Measurements from ENCODE around the gene EPHA7. TPM values are rescaled to one million over a fixed set of nuclear protein-coding genes. Genes with fewer than 3 reads are reported as not detected.

EPHA7 gene
- polyA plus RNA-seq, 1 donor from 2014 or later: 17.4 TPM

- H4K20me1 ChIP-seq (ENCODE audit: insufficient read depth): no peaks in the 10 kb centered on the region
- no peaks in the 10 kb centered on the region for H3K79me2 ChIP-seq (replicated peaks; ENCODE audit: insufficient read depth, low read length)
Measured at GRCh38 chr6:93454533-93454932, 35.2 kb upstream of the EPHA7 start.

GRCh38 chr6:93453956-93454355 is 34.6 kb upstream of the EPHA7 start:
- H3K9me3 ChIP-seq (ENCODE audit: low read length): no peaks in the 10 kb centered on the region
- no peaks in the 10 kb centered on the region for H3F3A ChIP-seq (ENCODE audit: insufficient read depth, low read length, poor library complexity, severe bottlenecking)
- no peaks in the 10 kb centered on the region for H3K36me3 ChIP-seq (ENCODE audit: insufficient read depth, low read length)
- no peak overlapping the region for H2AFZ ChIP-seq (ENCODE audit: low read depth, low read length)
- H3K27ac ChIP-seq (ENCODE audit: low read length): no peak overlapping the region
- no peaks in the 10 kb centered on the region for H4K20me1 ChIP-seq (ENCODE audit: insufficient read depth)
- H3K79me2 ChIP-seq (replicated peaks; ENCODE audit: insufficient read depth, low read length): no peaks in the 10 kb centered on the region
- TF ChIP-seq EP300 (conservative IDR thresholded peaks at IDR 0.05; ENCODE audit: poor library complexity, severe bottlenecking): no peak
- no peaks in the 10 kb centered on the region for H3K9me2 ChIP-seq (ENCODE audit: insufficient read depth, low read length)
- no peak overlapping the region for H3K4me3 ChIP-seq (ENCODE audit: low read length)
- H3K4me2 ChIP-seq (ENCODE audit: low read length): no peak overlapping the region
- no peak overlapping the region for H3K9ac ChIP-seq (ENCODE audit: low read length)
- no peaks in the 10 kb centered on the region for H3K27me3 ChIP-seq (ENCODE audit: insufficient read depth, low read depth, low read length)

More at GRCh38 chr6:93454533-93454932, 35.2 kb upstream of the EPHA7 start:
- no peak overlapping the region for H3K27ac ChIP-seq (ENCODE audit: low read length)
- no peaks in the 10 kb centered on the region for H3F3A ChIP-seq (ENCODE audit: insufficient read depth, low read length, poor library complexity, severe bottlenecking)
- H3K4me2 ChIP-seq (ENCODE audit: low read length): no peak overlapping the region
- no peaks in the 10 kb centered on the region for H3K27me3 ChIP-seq (ENCODE audit: insufficient read depth, low read depth, low read length)
- H3K9me3 ChIP-seq (ENCODE audit: low read length): no peaks in the 10 kb centered on the region
- H3K9me2 ChIP-seq (ENCODE audit: insufficient read depth, low read length): no peaks in the 10 kb centered on the region
- H3K4me3 ChIP-seq (ENCODE audit: low read length): no peak overlapping the region
- H2AFZ ChIP-seq (ENCODE audit: low read depth, low read length): no peak overlapping the region
- no peak for TF ChIP-seq TAF1 (IDR thresholded peaks at IDR 0.05; ENCODE audit: low read depth)
- TF ChIP-seq EZH2 (IDR thresholded peaks at IDR 0.05; ENCODE audit: borderline replicate concordance, insufficient read depth, low read length, poor library complexity, severe bottlenecking): no peak
- no peak overlapping the region for H3K9ac ChIP-seq (ENCODE audit: low read length)
- H3K36me3 ChIP-seq (ENCODE audit: insufficient read depth, low read length): no peaks in the 10 kb centered on the region

GRCh38 chr6:93447874-93448273 is 28.5 kb upstream of the EPHA7 start:
- Histone ChIP-seq H3F3A (ENCODE audit: insufficient read depth, low read length, poor library complexity, severe bottlenecking) (no peaks in the 10 kb centered on the region), H3K27ac (ENCODE audit: low read length) (no peak overlapping the region), H3K27me3 (ENCODE audit: insufficient read depth, low read depth, low read length) (no peaks in the 10 kb centered on the region), H3K79me2 (replicated peaks; ENCODE audit: insufficient read depth, low read length) (no peaks in the 10 kb centered on the region), H3K4me2 (ENCODE audit: low read length) (no peak overlapping the region), H3K9me2 (ENCODE audit: insufficient read depth, low read length) (no peaks in the 10 kb centered on the region), H3K4me3 (ENCODE audit: low read length) (no peak overlapping the region), H4K20me1 (ENCODE audit: insufficient read depth) (no peaks in the 10 kb centered on the region), H3K9ac (ENCODE audit: low read length) (no peak overlapping the region), H3K9me3 (ENCODE audit: low read length) (no peaks in the 10 kb centered on the region), H3K36me3 (ENCODE audit: insufficient read depth, low read length) (no peaks in the 10 kb centered on the region), H2AFZ (ENCODE audit: low read depth, low read length) (no peak overlapping the region)
- no peak for TF ChIP-seq TAF1 (IDR thresholded peaks at IDR 0.05; ENCODE audit: low read depth)
- TF ChIP-seq REST (IDR thresholded peaks at IDR 0.05; ENCODE audit: borderline replicate concordance): no peak
- peak; percentile 34 for TF ChIP-seq RAD21 (conservative IDR thresholded peaks at IDR 0.05)
- no peak for TF ChIP-seq EZH2 (IDR thresholded peaks at IDR 0.05; ENCODE audit: borderline replicate concordance, insufficient read depth, low read length, poor library complexity, severe bottlenecking)
- TF ChIP-seq SMC3 (conservative IDR thresholded peaks at IDR 0.05; ENCODE audit: poor library complexity): no peak
- TF ChIP-seq MXI1 (conservative IDR thresholded peaks at IDR 0.05; ENCODE audit: poor library complexity, severe bottlenecking): no peak
- no peak for TF ChIP-seq CTCF (IDR thresholded peaks at IDR 0.05; ENCODE audit: poor library complexity, severe bottlenecking)
- no peak for TF ChIP-seq EP300 (conservative IDR thresholded peaks at IDR 0.05; ENCODE audit: poor library complexity, severe bottlenecking)

Measured in neural cell (in vitro differentiated cells).